GM19328 (cell line): ENCODE data around the gene AKAP6.

Source experiments
- ATAC-seq: cut with Tn5 transposase; IDR thresholded peaks from one replicate; pipeline ENCODE4 v1.9.1; 2021; ENCODE audit warnings: mild to moderate bottlenecking, moderate library complexity; ENCODE audit not compliant: unreplicated experiment

The AKAP6 gene

DNA sequence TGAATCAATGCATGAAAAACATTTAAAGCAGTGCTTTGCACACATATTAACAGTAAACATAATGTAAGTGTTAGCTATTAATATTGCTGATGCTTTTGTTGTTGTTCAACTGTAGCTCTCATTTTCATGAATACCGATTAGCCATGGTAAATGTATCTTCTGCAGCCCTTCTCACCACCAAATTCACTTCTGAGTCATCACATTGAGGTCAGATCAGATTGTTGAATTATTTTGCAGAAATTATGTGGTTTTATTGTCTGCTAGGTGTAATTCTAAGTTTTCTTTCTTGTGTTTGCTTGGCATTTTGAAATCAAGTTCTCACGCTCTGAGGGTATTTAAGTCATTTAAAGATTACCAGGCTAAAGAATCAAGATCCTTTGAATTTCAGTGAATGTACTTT lies 74.6 kb downstream of the AKAP6 start:
- ATAC-seq = no peak

GRCh38 chr14:32404784-32405573 lies 75.9 kb downstream of the AKAP6 start:
- no peak for ATAC-seq

- no peak for ATAC-seq
These were observed 76.8 kb downstream of the AKAP6 start for GRCh38 chr14:32405856-32406255.

- ATAC-seq = no peak
These were observed 78.0 kb downstream of the AKAP6 start for GRCh38 chr14:32407130-32407529.

GRCh38 chr14:32408018-32408417 lies 78.9 kb downstream of the AKAP6 start:
- no peak for ATAC-seq

GRCh38 chr14:32412103-32412502 lies 83.0 kb downstream of the AKAP6 start:
- no peak for ATAC-seq

GRCh38 chr14:32412532-32412931 lies 83.4 kb downstream of the AKAP6 start:
- ATAC-seq = no peak

DNA sequence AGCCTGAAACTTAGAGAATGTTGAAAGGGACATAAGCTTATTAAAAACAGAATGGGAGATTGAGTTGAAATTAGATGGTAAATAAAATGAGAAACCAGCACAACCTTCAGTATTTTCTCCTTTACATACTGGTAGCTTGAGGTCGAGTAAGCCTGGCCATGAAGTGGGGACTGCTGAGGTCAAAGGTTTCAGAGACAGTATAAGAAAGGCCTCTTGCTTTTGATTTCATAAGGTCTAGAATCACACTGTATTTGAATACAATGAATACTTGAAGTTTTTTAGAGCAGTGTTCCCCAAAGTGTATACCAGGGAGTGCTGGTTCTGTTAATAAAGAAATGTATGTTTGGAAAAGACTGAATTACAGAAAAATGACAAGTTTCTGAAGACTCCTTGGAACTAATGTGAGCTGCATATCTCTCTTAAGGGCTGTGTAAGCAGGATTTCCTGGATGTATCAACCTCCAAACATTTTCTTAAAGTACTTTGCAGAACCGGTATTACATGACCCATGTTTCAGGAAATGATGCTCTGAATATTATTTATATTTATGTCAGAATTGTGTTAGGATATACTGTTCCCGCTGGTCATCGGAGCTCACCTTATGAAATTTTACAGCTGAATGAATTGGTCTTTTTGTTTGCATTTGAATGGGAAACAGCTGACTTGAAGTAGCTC lies 85.0 kb downstream of the AKAP6 start:
- no peak for ATAC-seq

- no peak for ATAC-seq
These were observed 85.7 kb downstream of the AKAP6 start for GRCh38 chr14:32414808-32415255.

- ATAC-seq = no peak
These were observed 89.0 kb downstream of the AKAP6 start for GRCh38 chr14:32417956-32418552.

GRCh38 chr14:32419429-32419828 lies 90.3 kb downstream of the AKAP6 start:
- ATAC-seq = no peak

DNA sequence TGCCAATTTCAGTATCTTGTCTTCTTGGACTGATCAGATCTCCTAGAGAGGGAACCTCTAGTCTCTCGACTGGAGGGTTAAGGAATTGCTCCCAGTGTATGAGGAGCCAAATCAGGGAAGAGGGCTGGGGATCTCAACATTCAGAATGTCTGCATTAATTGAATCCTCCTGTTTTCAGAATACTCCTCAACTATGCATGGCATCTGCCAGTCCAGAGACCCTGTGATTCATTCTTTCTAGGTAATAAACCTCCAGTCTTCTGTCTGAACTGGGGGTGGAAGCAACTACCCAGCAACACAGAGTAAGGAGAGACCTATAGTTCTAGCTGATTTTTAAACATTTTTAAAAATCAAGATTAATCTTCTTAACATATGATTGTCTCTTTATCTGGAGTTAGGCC lies 92.7 kb downstream of the AKAP6 start:
- ATAC-seq = no peak

DNA sequence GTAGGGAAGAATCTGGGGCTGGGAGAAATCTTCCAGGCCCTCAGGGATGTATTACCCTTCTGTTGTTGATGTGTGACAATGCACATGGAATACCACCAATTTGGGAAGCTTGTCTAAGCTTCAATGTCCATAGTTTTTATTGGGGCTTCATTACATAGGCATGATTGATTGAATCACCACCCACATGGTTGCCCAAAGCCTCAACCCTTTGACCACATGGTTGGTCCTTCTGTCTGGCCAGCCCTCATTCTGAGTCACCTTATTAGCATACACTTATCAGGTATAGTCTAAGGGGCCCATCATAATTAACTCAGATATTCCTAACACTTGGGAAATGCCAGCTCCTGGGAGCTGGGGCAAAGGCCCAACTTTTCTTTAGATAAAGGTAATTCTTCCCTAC lies 93.3 kb downstream of the AKAP6 start:
- no peak for ATAC-seq

GRCh38 chr14:32426028-32426427 lies 96.9 kb downstream of the AKAP6 start:
- ATAC-seq = no peak

DNA sequence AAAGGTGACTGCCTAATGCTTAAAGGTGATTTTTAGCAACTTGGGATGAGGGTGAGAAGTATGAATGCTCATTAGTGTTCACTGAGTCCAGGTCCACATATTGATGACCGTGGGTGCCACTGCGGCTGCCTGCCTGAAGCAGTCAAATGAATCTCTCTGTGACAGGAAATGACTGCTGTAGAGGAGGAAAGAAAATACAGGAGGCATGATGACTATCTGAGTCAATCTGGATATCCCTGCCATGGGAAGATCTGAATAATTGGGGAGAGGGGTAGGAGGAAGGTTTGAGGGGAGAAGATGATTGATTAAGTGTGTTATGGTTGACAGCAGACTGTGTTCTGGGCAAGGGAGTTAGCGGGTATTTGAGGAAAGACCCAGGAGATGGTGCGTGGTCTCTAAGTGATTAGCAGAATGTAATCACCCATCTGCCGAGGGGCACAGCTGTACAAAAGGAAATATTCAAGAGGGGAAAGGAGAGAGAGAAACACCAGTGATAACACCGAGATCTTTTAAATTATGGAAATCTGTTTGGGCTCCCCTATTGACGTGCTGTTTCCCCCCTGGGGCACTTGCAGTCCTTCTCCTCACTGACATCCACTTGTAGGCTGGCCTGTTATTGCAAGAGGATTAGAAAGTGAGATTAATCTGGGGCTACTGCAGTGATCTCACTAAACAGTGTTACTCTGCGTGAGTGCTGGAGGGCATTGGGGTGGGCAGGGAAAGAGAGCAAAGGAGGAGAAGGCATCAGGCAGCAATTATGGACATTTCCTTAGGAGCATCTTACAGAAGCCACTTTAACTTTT lies 97.7 kb downstream of the AKAP6 start:
- ATAC-seq = no peak

GRCh38 chr14:32427726-32428528 lies 98.8 kb downstream of the AKAP6 start:
- no peak for ATAC-seq

DNA sequence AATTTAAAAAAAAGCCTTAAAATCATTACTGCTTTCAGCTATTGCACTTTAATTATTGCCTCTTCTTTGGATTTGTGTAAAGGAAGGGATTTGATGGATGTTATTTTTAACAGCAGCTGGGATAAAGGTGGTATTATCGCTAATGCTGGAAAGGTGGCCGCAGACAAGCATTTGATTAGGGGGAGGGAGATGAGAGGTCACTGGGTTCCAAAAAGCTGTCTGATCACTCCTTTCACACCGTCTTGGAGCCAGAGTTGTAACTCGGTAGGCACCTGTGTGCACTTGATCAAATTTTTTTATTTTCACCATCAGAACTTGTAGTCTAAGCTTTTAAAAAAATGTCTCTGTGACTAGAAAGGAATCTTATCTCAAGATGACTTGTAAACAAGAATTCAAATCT lies 99.8 kb downstream of the AKAP6 start:
- ATAC-seq = no peak

DNA sequence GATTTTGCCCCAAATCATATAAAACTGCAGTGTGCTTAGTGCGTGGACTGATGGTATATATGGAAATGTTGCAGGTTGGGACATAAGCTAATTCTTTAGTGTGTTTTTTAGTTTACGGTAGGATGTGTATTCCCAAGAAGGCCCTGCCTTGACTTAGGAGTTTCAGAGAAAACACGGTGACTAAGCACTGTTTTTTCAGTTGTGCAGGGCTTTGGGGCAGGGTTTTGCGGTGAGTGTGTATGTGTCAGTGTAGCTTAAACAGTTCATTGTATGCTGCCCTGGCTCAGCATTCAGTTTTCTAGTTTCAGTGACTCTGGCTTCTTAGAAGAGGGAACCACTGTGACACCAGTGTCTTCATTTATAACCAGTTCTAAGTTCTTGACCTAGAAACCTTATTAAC lies 101.2 kb downstream of the AKAP6 start:
- ATAC-seq = no peak

- no peak for ATAC-seq
These were observed 103.9 kb downstream of the AKAP6 start for GRCh38 chr14:32432813-32433538.

GRCh38 chr14:32434180-32434579 lies 105.1 kb downstream of the AKAP6 start:
- no peak for ATAC-seq
